ENCODE measurements around the gene FSIP1. TPM values are rescaled to one million over a fixed set of nuclear protein-coding genes. Genes with fewer than 3 reads are reported as not detected.

FSIP1 gene
- total RNA-seq, 1 donor from 2014 or later = not detected

GRCh38 chr15:39720621-39721611, 61.7 kb downstream of the FSIP1 start:
- intact Hi-C loops (cut with DNase I) = no loop called here
- TF ChIP-seq CTCF (IDR thresholded peaks at IDR 0.05) = no peak
- no peak for DNase-seq (ENCODE audit: low spot score in 2 of 2)
- Histone ChIP-seq H3K27ac (no peak overlapping the region), H3K27me3 (no peaks in the 10 kb centered on the region), H3K9me3 (no peaks in the 10 kb centered on the region), H3K36me3 (no peaks in the 10 kb centered on the region), H3K4me3 (no peak overlapping the region), H3K4me1 (no peaks in the 10 kb centered on the region)

GRCh38 chr15:39720081-39720480, 62.6 kb downstream of the FSIP1 start:
- Histone ChIP-seq H3K4me3 (no peak overlapping the region), H3K27me3 (no peaks in the 10 kb centered on the region), H3K4me1 (no peaks in the 10 kb centered on the region), H3K9me3 (no peaks in the 10 kb centered on the region), H3K27ac (no peak overlapping the region), H3K36me3 (no peaks in the 10 kb centered on the region)
- no peak for DNase-seq (ENCODE audit: low spot score in 2 of 2)
- TF ChIP-seq CTCF (IDR thresholded peaks at IDR 0.05) = no peak
- intact Hi-C loops (cut with DNase I) = no loop called here

GRCh38 chr15:39719109-39719508, 63.5 kb downstream of the FSIP1 start:
- TF ChIP-seq CTCF (IDR thresholded peaks at IDR 0.05) = no peak
- intact Hi-C loops (cut with DNase I) = no loop called here
- Histone ChIP-seq H3K27me3 (no peaks in the 10 kb centered on the region), H3K9me3 (no peaks in the 10 kb centered on the region), H3K36me3 (no peaks in the 10 kb centered on the region), H3K4me1 (no peaks in the 10 kb centered on the region), H3K27ac (no peak overlapping the region), H3K4me3 (no peak overlapping the region)
- no peak for DNase-seq (ENCODE audit: low spot score in 2 of 2)

- Histone ChIP-seq H3K9me3 (no peaks in the 10 kb centered on the region), H3K4me1 (no peaks in the 10 kb centered on the region), H3K4me3 (no peak overlapping the region), H3K27ac (no peak overlapping the region), H3K36me3 (no peaks in the 10 kb centered on the region), H3K27me3 (no peaks in the 10 kb centered on the region)
- TF ChIP-seq CTCF (IDR thresholded peaks at IDR 0.05) = no peak
- DNase-seq (ENCODE audit: low spot score in 2 of 2) = no peak
- intact Hi-C loops (cut with DNase I) = no loop called here
Measured at GRCh38 chr15:39717134-39717533, 65.5 kb downstream of the FSIP1 start.

GRCh38 chr15:39714251-39714650, 68.4 kb downstream of the FSIP1 start:
- no peak for DNase-seq (ENCODE audit: low spot score in 2 of 2)
- TF ChIP-seq CTCF (IDR thresholded peaks at IDR 0.05) = no peak
- H3K27me3 ChIP-seq = no peaks in the 10 kb centered on the region

More at GRCh38 chr15:39714251-39714650, 68.4 kb downstream of the FSIP1 start:
- Histone ChIP-seq H3K9me3 (no peaks in the 10 kb centered on the region), H3K27ac (no peak overlapping the region), H3K4me3 (no peak overlapping the region), H3K4me1 (no peaks in the 10 kb centered on the region), H3K36me3 (no peaks in the 10 kb centered on the region)
- intact Hi-C loops (cut with DNase I) = no loop called here
